MM.1S (cell line): ENCODE measurements around the gene ZDHHC13.

ENCODE experiments used
- EZH2 ChIP-seq: fragments of 300-600 bp; sonication (generic); optimal IDR thresholded peaks from 2 replicates; pipeline ENCODE3; 2017; ENCODE audit warnings: low read depth, mild to moderate bottlenecking, antibody characterized with exemption, low read length, mixed read lengths
- EZH2phosphoT487 ChIP-seq: fragments of 300-600 bp; sonication (generic); IDR thresholded peaks from 2 replicates; pipeline ENCODE4 v1.6.1; 2018; ENCODE audit warnings: antibody characterized with exemption, low read length
- TF ChIP-seq, protein P1 (sequence below): fragments of 300-600 bp; sonication (generic); IDR thresholded peaks from 2 replicates; pipeline ENCODE4 v1.5.1; 2016; ENCODE audit warnings: antibody characterized with exemption, low read length, mixed read lengths

DNA sequence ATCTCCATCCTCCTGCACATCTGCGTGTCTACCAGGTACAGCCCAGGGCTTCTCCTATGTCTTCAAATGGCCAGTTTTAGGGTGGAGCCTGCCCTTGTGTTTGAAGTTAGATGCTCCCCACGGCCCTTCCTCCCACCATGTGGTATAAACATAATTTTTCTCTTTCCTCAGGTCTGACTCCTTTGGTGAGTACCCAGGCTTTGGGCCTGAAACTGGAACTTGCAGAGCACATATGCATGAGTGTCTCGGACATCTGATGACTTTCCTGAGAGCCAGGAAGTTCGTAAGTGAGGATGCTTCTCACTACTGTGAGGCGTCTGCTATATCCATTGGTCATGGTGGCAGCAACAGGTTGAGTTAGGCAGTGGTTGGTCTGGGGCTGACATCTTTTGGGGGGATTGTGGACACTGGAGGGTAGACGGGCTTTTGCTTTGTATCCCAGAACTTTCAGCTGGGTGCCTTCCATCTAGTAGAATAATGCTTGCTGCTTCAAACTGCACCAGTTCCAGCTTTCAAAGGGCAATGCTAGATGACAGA, 68.6 kb downstream of the ZDHHC13 start:
- TF ChIP-seq, protein P1, sequence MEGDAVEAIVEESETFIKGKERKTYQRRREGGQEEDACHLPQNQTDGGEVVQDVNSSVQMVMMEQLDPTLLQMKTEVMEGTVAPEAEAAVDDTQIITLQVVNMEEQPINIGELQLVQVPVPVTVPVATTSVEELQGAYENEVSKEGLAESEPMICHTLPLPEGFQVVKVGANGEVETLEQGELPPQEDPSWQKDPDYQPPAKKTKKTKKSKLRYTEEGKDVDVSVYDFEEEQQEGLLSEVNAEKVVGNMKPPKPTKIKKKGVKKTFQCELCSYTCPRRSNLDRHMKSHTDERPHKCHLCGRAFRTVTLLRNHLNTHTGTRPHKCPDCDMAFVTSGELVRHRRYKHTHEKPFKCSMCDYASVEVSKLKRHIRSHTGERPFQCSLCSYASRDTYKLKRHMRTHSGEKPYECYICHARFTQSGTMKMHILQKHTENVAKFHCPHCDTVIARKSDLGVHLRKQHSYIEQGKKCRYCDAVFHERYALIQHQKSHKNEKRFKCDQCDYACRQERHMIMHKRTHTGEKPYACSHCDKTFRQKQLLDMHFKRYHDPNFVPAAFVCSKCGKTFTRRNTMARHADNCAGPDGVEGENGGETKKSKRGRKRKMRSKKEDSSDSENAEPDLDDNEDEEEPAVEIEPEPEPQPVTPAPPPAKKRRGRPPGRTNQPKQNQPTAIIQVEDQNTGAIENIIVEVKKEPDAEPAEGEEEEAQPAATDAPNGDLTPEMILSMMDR, result no peak
- TF ChIP-seq EZH2, result no peak
- TF ChIP-seq EZH2phosphoT487, result no peak
